SU-DHL-6 (cell line): Measurements from ENCODE around the gene CEP72.

Experiments used
- H2AFZ ChIP-seq: fragments of 200-600 bp; sonication (generic); 2 replicates; pipeline ENCODE4 v1.6.1; 2014; ENCODE audit warnings: low read depth, mild to moderate bottlenecking, moderate library complexity, mixed read lengths, antibody characterized with exemption, low read length; ENCODE audit not compliant: severe bottlenecking
- H3F3A ChIP-seq: fragments of 200-600 bp; shearing (Covaris generic); 2 replicates; pipeline ENCODE4 v1.6.0; 2016; ENCODE audit warnings: antibody characterized with exemption, mild to moderate bottlenecking; ENCODE audit not compliant: insufficient read depth
- H3K27ac ChIP-seq: fragments of 200-600 bp; sonication (generic); 2 replicates; pipeline ENCODE4 v1.5.1; 2016; ENCODE audit warnings: low read depth, mild to moderate bottlenecking, low read length, moderate library complexity, mixed read lengths
- H3K27me3 ChIP-seq: fragments of 200-600 bp; sonication (generic), shearing (Covaris generic); 2 replicates; pipeline ENCODE4 v1.6.0; 2014; ENCODE audit warnings: mild to moderate bottlenecking, low read length
- H3K36me3 ChIP-seq: fragments of 200-600 bp; sonication (generic); 2 replicates; pipeline ENCODE4 v1.6.1; 2014; ENCODE audit warnings: mild to moderate bottlenecking, low read length, mixed read lengths
- H3K4me2 ChIP-seq: fragments of 300-600, 200-600 bp; shearing (Covaris generic), sonication (generic); 2 replicates; pipeline ENCODE4 v1.6.0; 2014; ENCODE audit warnings: low read length, low read depth, mild to moderate bottlenecking; ENCODE audit not compliant: poor library complexity, severe bottlenecking
- H3K4me3 ChIP-seq: fragments of 200-600 bp; sonication (generic); 2 replicates; pipeline ENCODE4 v1.5.1; 2014; ENCODE audit warnings: antibody characterized with exemption, low read length, mild to moderate bottlenecking, mixed read lengths; ENCODE audit not compliant: insufficient read depth, poor library complexity, severe bottlenecking
- H3K79me2 ChIP-seq: fragments of 200-600 bp; sonication (generic); 2 replicates; pipeline ENCODE4 v1.6.1; 2014; ENCODE audit warnings: mild to moderate bottlenecking, low read length, moderate library complexity; ENCODE audit not compliant: insufficient read depth
- H3K9ac ChIP-seq: fragments of 200-600 bp; sonication (generic); 2 replicates; pipeline ENCODE4 v1.7.0; 2014; ENCODE audit warnings: mild to moderate bottlenecking, low read length
- H3K9me2 ChIP-seq: fragments of 200-600 bp; sonication (generic); replicated peaks from 2 replicates; pipeline ENCODE4 v1.6.1; 2014; ENCODE audit warnings: low read length; ENCODE audit not compliant: insufficient read depth
- H3K9me3 ChIP-seq: fragments of 200-600 bp; sonication (generic); 2 replicates; pipeline ENCODE4 v1.6.1; 2014; ENCODE audit warnings: low read length, mixed read lengths; ENCODE audit not compliant: insufficient read depth
- H4K20me1 ChIP-seq: fragments of 200-600 bp; sonication (generic); 2 replicates; pipeline ENCODE4 v1.6.1; 2014; ENCODE audit warnings: low read depth, mild to moderate bottlenecking, antibody characterized with exemption, low read length, moderate library complexity, mixed read lengths
- EZH2phosphoT487 ChIP-seq: fragments of 200-600 bp; sonication (generic), shearing (Covaris generic); conservative IDR thresholded peaks from 2 replicates; pipeline ENCODE4 v1.6.1; 2018; ENCODE audit warnings: mild to moderate bottlenecking, antibody characterized with exemption, low read length, moderate library complexity, mixed read lengths
- TF ChIP-seq, protein P1 (sequence below): fragments of 200-600 bp; sonication (generic); IDR thresholded peaks from one replicate; pipeline ENCODE4 v1.5.1; 2017; ENCODE audit warnings: antibody characterized with exemption, mild to moderate bottlenecking, low read length, moderate library complexity; ENCODE audit not compliant: insufficient read depth, poor library complexity, severe bottlenecking

The CEP72 gene

DNA sequence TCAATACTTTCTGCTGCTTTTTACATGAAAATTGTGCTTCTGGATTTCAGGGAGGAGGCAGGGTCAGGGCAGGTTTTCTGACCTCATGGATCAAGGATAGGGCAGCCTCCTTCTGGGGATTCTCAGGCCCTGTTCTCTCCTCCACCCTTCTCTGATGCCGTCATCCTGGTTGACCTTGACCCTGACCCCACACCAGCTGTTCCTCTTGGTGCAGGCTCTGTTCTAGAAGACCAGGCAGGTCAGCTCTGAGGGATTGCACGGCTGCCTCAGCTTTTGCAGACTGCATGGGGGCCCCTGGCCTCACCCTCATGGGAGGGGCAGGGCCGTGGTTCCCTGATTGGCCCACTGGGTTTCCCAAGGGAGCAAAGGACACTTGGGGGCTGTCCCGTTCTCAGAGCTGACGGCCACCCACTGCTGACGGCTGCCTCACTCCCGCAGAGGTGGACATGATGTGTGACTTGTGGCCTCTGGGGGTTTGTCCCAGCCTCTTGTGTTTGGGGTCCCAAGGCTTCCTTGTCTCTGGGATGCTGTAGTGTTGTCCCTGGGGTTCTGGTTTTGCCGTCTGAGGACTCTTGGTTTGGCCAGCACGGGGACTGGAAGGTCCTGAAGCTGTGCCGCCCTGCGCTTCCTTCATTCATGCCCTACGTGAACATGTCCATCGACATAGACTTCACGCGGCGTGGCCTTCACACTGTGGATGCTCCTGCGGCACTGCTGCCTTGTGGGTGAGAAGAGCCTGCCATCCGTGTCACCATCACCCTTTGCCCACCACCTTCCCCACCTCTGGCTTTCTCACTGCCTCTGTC lies 34.5 kb downstream of the CEP72 start:
- TF ChIP-seq, protein P1, sequence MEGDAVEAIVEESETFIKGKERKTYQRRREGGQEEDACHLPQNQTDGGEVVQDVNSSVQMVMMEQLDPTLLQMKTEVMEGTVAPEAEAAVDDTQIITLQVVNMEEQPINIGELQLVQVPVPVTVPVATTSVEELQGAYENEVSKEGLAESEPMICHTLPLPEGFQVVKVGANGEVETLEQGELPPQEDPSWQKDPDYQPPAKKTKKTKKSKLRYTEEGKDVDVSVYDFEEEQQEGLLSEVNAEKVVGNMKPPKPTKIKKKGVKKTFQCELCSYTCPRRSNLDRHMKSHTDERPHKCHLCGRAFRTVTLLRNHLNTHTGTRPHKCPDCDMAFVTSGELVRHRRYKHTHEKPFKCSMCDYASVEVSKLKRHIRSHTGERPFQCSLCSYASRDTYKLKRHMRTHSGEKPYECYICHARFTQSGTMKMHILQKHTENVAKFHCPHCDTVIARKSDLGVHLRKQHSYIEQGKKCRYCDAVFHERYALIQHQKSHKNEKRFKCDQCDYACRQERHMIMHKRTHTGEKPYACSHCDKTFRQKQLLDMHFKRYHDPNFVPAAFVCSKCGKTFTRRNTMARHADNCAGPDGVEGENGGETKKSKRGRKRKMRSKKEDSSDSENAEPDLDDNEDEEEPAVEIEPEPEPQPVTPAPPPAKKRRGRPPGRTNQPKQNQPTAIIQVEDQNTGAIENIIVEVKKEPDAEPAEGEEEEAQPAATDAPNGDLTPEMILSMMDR: no peak
- no peak for TF ChIP-seq EZH2phosphoT487
- Histone ChIP-seq H3K36me3 (peaks cover 20% of the 10 kb centered on the region), H3K27me3 (no peaks in the 10 kb centered on the region), H3K79me2 (no peaks in the 10 kb centered on the region), H4K20me1 (no peaks in the 10 kb centered on the region), H3K4me2 (no peak overlapping the region), H3K9me3 (0 out of 2 replicates have a peak, but pooled peaks cover 9% of the 10 kb centered on the region), H3K4me3 (no peak overlapping the region), H3K27ac (no peak overlapping the region), H2AFZ (no peak overlapping the region), H3K9me2 (no peaks in the 10 kb centered on the region), H3K9ac (no peak overlapping the region), H3F3A (no peaks in the 10 kb centered on the region)

DNA sequence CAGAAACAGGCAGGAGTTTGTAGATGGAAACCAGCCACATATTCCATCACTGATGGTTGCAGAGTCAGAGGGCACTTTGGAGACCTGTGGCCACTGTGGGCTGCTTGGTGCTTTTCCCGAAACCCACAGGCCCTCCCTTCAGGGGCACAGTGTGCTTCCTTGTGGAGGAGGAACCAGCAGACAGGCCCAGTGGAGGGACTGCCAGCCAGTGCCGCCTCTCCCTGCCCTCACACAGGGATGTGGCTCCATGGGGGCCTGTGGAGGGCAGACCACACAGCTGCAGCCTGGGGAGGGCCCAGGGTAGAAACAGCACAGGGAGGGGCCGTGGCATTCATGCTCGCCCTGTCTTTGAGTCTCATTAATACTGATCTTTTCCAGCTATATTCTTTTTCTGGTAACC lies 35.2 kb downstream of the CEP72 start:
- TF ChIP-seq EZH2phosphoT487: no peak
- TF ChIP-seq, protein P1: no peak
- Histone ChIP-seq H3K27me3 (no peaks in the 10 kb centered on the region), H3K79me2 (no peaks in the 10 kb centered on the region), H2AFZ (no peak overlapping the region), H3K4me3 (no peak overlapping the region), H3K36me3 (peaks cover 20% of the 10 kb centered on the region), H3K9me3 (0 out of 2 replicates have a peak, but pooled peaks cover 9% of the 10 kb centered on the region), H3F3A (no peaks in the 10 kb centered on the region), H3K4me2 (no peak overlapping the region), H3K9me2 (no peaks in the 10 kb centered on the region), H3K27ac (no peak overlapping the region), H4K20me1 (no peaks in the 10 kb centered on the region), H3K9ac (no peak overlapping the region)

- Histone ChIP-seq H3K9ac (no peak overlapping the region), H3K79me2 (no peaks in the 10 kb centered on the region), H3K9me3 (0 out of 2 replicates have a peak, but pooled peaks cover 9% of the 10 kb centered on the region), H3K4me3 (no peak overlapping the region), H3K9me2 (no peaks in the 10 kb centered on the region), H2AFZ (no peak overlapping the region), H3K27me3 (no peaks in the 10 kb centered on the region), H4K20me1 (no peaks in the 10 kb centered on the region), H3F3A (no peaks in the 10 kb centered on the region), H3K36me3 (peaks cover 20% of the 10 kb centered on the region), H3K4me2 (no peak overlapping the region), H3K27ac (no peak overlapping the region)
- TF ChIP-seq, protein P1: no peak
- no peak for TF ChIP-seq EZH2phosphoT487
Measured at GRCh38 chr5:647727-648126, 35.6 kb downstream of the CEP72 start.
